Ishikawa (cell line): ENCODE results near the gene GSTM3.

Experiments used
- CREB1 ChIP-seq: IDR thresholded peaks from 2 replicates; pipeline ENCODE4 v1.6.1; 2012; ENCODE audit warnings: low read depth
- EGR1 ChIP-seq: IDR thresholded peaks from 2 replicates; pipeline ENCODE4 v1.6.1; 2012
- EP300 ChIP-seq: IDR thresholded peaks from 2 replicates; pipeline ENCODE4 v1.6.1; 2012; ENCODE audit warnings: borderline replicate concordance
- FOXM1 ChIP-seq: IDR thresholded peaks from 2 replicates; pipeline ENCODE4 v1.6.1; 2012; ENCODE audit warnings: low read depth, borderline replicate concordance
- MAX ChIP-seq: IDR thresholded peaks from 2 replicates; pipeline ENCODE4 v1.6.1; 2012
- RAD21 ChIP-seq: IDR thresholded peaks from 2 replicates; pipeline ENCODE4 v1.6.1; 2012; ENCODE audit warnings: low read depth
- REST ChIP-seq: IDR thresholded peaks from 2 replicates; pipeline ENCODE4 v1.6.1; 2012; ENCODE audit warnings: low read depth, mild to moderate bottlenecking
- TAF1 ChIP-seq: IDR thresholded peaks from 2 replicates; pipeline ENCODE4 v1.6.1; 2012; ENCODE audit warnings: low read depth, mild to moderate bottlenecking
- TCF12 ChIP-seq: IDR thresholded peaks from 2 replicates; pipeline ENCODE4 v1.6.1; 2012; ENCODE audit warnings: low read depth
- YY1 ChIP-seq: IDR thresholded peaks from 2 replicates; pipeline ENCODE4 v1.6.1; 2012; ENCODE audit warnings: low read depth
- ZBTB7A ChIP-seq: IDR thresholded peaks from 2 replicates; pipeline ENCODE4 v1.6.1; 2012; ENCODE audit warnings: low read depth
- TF ChIP-seq, protein P1 (sequence below): IDR thresholded peaks from 2 replicates; pipeline ENCODE4 v1.6.1; 2012

DNA sequence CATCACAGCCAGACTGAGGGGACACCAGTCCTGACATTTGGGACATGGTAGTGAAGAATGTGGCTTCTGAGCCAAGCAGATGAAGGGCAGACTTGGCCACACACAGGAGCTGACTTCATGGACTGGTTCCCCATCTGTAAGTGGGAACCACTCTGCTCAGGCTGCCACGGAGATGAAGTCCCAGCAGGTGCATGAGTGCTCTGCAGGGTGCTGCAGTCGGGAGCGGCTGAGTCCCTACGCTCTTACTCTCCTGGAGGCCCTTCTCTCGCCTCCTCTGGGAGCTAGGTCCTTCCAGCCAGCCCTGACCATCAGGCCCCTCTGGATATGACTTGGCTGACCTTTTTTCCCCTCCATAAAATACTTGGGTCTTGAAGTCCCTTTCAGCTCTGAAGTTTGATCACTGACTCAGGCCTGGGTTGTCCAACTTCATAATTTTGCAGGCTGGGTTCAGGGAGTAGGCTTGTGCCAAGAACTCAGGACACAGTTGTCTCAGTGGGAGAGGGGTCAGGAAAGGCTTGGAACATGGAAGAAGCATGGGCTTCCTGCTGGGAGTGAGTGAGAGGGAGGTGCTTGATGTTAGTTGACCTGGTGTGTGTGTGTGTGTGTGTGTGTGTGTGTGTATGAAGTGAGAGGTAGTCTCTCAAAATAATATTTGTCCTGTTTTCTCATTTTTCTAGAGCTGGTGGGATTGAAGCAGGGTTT lies 43.9 kb upstream of the GSTM3 start:
- no peak for TF ChIP-seq TCF12
- no peak for TF ChIP-seq RAD21
- TF ChIP-seq EP300 = no peak
- TF ChIP-seq REST = no peak
- TF ChIP-seq CREB1 = no peak
- no peak for TF ChIP-seq TAF1
- no peak for TF ChIP-seq YY1
- no peak for TF ChIP-seq EGR1
- TF ChIP-seq ZBTB7A = no peak
- no peak for TF ChIP-seq MAX
- TF ChIP-seq FOXM1 = no peak
- TF ChIP-seq, protein P1, sequence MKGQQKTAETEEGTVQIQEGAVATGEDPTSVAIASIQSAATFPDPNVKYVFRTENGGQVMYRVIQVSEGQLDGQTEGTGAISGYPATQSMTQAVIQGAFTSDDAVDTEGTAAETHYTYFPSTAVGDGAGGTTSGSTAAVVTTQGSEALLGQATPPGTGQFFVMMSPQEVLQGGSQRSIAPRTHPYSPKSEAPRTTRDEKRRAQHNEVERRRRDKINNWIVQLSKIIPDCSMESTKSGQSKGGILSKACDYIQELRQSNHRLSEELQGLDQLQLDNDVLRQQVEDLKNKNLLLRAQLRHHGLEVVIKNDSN = no peak
